Measurements from ENCODE around the gene RND2. TPM values are rescaled to one million over a fixed set of nuclear protein-coding genes. Genes with fewer than 3 reads are reported as not detected.

Gene RND2
- total and polyA plus RNA-seq, 2 of the 4 experiments (the other 2 are of a cell fraction): 1.1 to 1.9 TPM

DNA sequence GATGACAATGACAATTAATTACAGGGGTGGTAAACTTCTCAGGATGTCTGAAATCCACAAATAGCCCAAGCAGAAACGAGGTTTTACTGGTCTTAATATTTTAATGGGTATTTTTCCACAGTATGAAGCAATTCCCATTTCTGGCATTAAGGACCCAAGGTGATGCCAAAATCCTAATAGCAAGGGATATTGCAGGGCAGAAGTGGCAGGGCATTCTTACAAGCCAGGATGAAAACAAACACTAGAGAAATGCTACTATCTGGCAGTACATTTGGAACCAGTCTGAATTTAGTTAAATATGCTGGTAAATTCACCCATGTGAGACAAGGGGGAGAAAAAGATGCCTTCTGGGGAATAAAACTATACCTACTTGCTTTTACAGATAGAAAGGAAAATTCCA, 45.2 kb downstream of the RND2 start:
- TF ChIP-seq CEBPB (IDR thresholded peaks at IDR 0.05; ENCODE audit: low read depth, low read length): no peak
- no peak for TF ChIP-seq CTCF (conservative IDR thresholded peaks at IDR 0.05; ENCODE audit: low read depth, low read length)
- TF ChIP-seq, protein P1, sequence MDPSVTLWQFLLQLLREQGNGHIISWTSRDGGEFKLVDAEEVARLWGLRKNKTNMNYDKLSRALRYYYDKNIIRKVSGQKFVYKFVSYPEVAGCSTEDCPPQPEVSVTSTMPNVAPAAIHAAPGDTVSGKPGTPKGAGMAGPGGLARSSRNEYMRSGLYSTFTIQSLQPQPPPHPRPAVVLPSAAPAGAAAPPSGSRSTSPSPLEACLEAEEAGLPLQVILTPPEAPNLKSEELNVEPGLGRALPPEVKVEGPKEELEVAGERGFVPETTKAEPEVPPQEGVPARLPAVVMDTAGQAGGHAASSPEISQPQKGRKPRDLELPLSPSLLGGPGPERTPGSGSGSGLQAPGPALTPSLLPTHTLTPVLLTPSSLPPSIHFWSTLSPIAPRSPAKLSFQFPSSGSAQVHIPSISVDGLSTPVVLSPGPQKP (IDR thresholded peaks at IDR 0.05; ENCODE audit: borderline replicate concordance, low read depth, low read length): no peak
- TF ChIP-seq BHLHE40 (IDR thresholded peaks at IDR 0.05; ENCODE audit: low read depth, low read length): no peak
- TF ChIP-seq SMC3 (IDR thresholded peaks at IDR 0.05; ENCODE audit: low read depth, low read length): no peak
- TF ChIP-seq POLR2A (IDR thresholded peaks at IDR 0.05; ENCODE audit: low read depth, low read length): no peak
- TF ChIP-seq, protein P2, sequence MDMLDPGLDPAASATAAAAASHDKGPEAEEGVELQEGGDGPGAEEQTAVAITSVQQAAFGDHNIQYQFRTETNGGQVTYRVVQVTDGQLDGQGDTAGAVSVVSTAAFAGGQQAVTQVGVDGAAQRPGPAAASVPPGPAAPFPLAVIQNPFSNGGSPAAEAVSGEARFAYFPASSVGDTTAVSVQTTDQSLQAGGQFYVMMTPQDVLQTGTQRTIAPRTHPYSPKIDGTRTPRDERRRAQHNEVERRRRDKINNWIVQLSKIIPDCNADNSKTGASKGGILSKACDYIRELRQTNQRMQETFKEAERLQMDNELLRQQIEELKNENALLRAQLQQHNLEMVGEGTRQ (IDR thresholded peaks at IDR 0.05; ENCODE audit: low read depth, low read length): no peak
- TF ChIP-seq FOS (IDR thresholded peaks at IDR 0.05; ENCODE audit: low read depth, low read length): no peak
- TF ChIP-seq MAZ (IDR thresholded peaks at IDR 0.05; ENCODE audit: borderline replicate concordance, low read depth, low read length): no peak
- TF ChIP-seq RCOR1 (IDR thresholded peaks at IDR 0.05; ENCODE audit: insufficient replicate concordance, low read length): no peak
- no peak for TF ChIP-seq MXI1 (IDR thresholded peaks at IDR 0.05; ENCODE audit: borderline replicate concordance, low read depth, low read length)
- no peak for TF ChIP-seq MAFK (IDR thresholded peaks at IDR 0.05; ENCODE audit: low read depth, low read length)
- TF ChIP-seq RAD21 (IDR thresholded peaks at IDR 0.05; ENCODE audit: low read length): no peak
- no peak for TF ChIP-seq NFE2L2 (IDR thresholded peaks at IDR 0.05; ENCODE audit: low read depth, low read length)
- no peak for TF ChIP-seq CHD1 (IDR thresholded peaks at IDR 0.05; ENCODE audit: low read depth, low read length)
- no peak for TF ChIP-seq RFX5 (IDR thresholded peaks at IDR 0.05; ENCODE audit: low read depth, low read length)
- no peaks in the 10 kb centered on the region for H3K4me1 ChIP-seq (ENCODE audit: control insufficient read depth, insufficient read depth, low read length)
- BruUV-seq (replicated peaks): no TSS peak
- no peak overlapping the region for H2AK5ac ChIP-seq (ENCODE audit: low read depth, low read length)
- no peak overlapping the region for H2BK5ac ChIP-seq (ENCODE audit: low read depth, low read length, poor library complexity, severe bottlenecking)
- POLR2A ChIA-PET (ENCODE audit: unreplicated experiment): no interaction called here
- no peak overlapping the region for H3K4ac ChIP-seq (ENCODE audit: low read depth, low read length)
- H2AFZ ChIP-seq (replicated peaks; ENCODE audit: low read length, poor library complexity): no peak overlapping the region
- H3K14ac ChIP-seq (replicated peaks; ENCODE audit: low read depth, low read length): no peak overlapping the region
- no peak overlapping the region for H3K4me2 ChIP-seq (ENCODE audit: low read depth, low read length)
- H3K27me3 ChIP-seq (ENCODE audit: control insufficient read depth, insufficient read depth, low read length): no peaks in the 10 kb centered on the region
- H4K5ac ChIP-seq (ENCODE audit: low read depth, low read length): no peak overlapping the region
- ATAC-seq (ENCODE audit: low read depth) (no peak), DNase-seq (no peak)
- CTCF ChIA-PET: no interaction called here
- no CpG with 5 or more reads among the region's 1 CpG for WGBS, 2 experiments (ENCODE audit: extremely low coverage in 2 of 2, insufficient read length in 1 of 2)
- H4K8ac ChIP-seq (ENCODE audit: low read depth in 2 of 2, low read length in 2 of 2): no peak overlapping the region
- no peak overlapping the region for H2AK9ac ChIP-seq (replicated peaks; ENCODE audit: low read depth, low read length, poor library complexity)
- dilution Hi-C loops (cut with HindIII; ENCODE audit: low sequenced_read_pairs, unreplicated experiment): no loop called here
- H3K27ac ChIP-seq (ENCODE audit: insufficient read depth, low read length): no peak overlapping the region
- H3K9ac ChIP-seq (ENCODE audit: low read depth, low read length): no peak overlapping the region
- no peaks in the 10 kb centered on the region for H3K9me3 ChIP-seq (ENCODE audit: control insufficient read depth, insufficient read depth, low read length)
- intact Hi-C loops (cut with micrococcal nuclease): no loop called here
- H3K23ac ChIP-seq (ENCODE audit: low read depth, low read length): no peak overlapping the region
- H4K91ac ChIP-seq (ENCODE audit: insufficient read depth, low read depth, low read length): no peak overlapping the region
- H2BK15ac ChIP-seq (ENCODE audit: low read depth, low read length): no peak overlapping the region
- no peak overlapping the region for H2BK120ac ChIP-seq (ENCODE audit: low read depth, low read length)
- no peak overlapping the region for H3K56ac ChIP-seq (ENCODE audit: extremely low read depth, insufficient read depth, low read length)
- no peak overlapping the region for H3K4me3 ChIP-seq (ENCODE audit: insufficient read depth, low read depth, low read length)
- peaks cover 3% of the 10 kb centered on the region; the same call in 1 of the 2 replicates for H3K36me3 ChIP-seq (ENCODE audit: control insufficient read depth, insufficient read depth, low read length)
- H3K18ac ChIP-seq (ENCODE audit: low read depth, low read length): no peak overlapping the region
- H2BK20ac ChIP-seq (ENCODE audit: low read depth, low read length): no peak overlapping the region
- H4K20me1 ChIP-seq (ENCODE audit: insufficient read depth, low read length): no peaks in the 10 kb centered on the region
- H3K79me1 ChIP-seq (ENCODE audit: low read depth in 1 of 2, low read length in 2 of 2): no peaks in the 10 kb centered on the region
- in situ Hi-C loops (cut with MboI; ENCODE audit: low sequenced_read_pairs): loop anchor here (25.0 kb wide), 1 partner anchor 108 kb away; the partner anchor contains the start of gene AARSD1
- peaks cover 2% of the 10 kb centered on the region; the same call in 1 of the 2 replicates for H3K9me1 ChIP-seq (ENCODE audit: insufficient read depth, low read length)

Measured in IMR-90 (cell line).